HG02973 (cell line): ENCODE data around the gene KATNBL1.

Experiments
- ATAC-seq: cut with Tn5 transposase; IDR thresholded peaks from one replicate; pipeline ENCODE4 v1.9.1; 2021; ENCODE audit warnings: moderate library complexity; ENCODE audit not compliant: unreplicated experiment

KATNBL1 gene, protein sequence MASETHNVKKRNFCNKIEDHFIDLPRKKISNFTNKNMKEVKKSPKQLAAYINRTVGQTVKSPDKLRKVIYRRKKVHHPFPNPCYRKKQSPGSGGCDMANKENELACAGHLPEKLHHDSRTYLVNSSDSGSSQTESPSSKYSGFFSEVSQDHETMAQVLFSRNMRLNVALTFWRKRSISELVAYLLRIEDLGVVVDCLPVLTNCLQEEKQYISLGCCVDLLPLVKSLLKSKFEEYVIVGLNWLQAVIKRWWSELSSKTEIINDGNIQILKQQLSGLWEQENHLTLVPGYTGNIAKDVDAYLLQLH

DNA sequence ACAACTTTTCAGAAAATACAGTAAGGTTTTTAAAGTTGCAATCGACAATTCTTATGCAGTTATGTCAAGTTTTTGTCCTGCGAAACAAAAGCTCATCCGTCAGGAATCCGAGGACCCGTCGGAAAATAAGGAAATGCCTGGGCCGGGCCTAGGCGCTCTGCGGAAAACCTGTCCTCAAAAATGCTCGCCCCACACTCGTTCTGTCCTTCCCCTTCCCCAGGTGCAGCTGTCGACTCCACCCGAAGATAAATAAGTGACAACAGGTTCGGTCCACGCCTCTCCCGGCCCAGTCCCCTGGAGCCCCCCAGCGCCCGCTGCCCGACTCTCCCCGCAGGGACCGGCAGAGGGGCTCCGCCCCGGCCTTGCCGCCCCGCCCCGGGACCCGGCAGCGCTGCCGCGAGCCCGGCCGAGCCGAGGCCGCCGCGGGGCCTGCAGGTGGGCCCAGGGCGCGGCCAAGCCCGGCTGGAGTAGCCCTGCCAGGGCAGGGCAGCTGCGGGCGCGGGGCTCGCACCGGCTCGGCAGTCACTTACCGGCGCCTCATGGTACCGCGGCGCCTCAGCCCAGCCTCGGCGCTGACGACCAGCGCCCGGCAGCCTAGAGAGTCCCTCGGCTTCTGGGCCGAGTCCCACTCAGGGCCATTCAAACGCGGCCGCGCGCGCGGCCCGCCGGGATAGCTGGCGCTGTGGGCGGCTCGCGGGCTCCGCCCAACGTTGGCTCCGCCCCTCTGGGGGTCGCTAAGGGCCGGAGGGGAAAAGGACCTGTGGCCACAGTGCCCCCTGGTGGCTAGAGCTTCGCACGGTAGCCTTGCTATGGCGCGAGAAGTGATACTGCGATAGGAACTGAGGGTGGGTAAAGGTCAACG is at the start of gene KATNBL1:
Gene KATNBL1, minus strand, starts transcription at position 676 of the 862 bp plus-strand sequence. CDS start 46,420 bp downstream, outside the sequence.
- peak; percentile 85 for ATAC-seq

DNA sequence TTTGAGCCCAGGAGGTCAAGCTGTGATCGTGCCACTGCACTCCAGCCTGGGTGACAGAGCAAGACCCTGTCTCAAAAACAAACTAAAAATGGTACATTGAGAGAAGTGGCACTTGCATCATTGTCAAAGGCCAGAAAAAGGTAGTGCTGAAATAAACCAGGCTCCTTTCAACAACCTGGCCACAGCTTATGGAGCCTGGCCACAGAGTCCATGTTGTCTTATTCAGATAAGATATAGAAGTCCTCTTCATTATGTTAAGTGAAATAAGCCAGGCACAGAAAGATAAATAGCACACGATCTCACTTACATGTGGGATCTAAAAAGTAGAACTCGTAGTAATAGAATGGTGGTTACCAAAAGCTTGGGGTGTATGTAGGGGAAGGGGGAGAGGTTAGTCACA is 49.7 kb upstream of the KATNBL1 start:
- no peak for ATAC-seq

DNA sequence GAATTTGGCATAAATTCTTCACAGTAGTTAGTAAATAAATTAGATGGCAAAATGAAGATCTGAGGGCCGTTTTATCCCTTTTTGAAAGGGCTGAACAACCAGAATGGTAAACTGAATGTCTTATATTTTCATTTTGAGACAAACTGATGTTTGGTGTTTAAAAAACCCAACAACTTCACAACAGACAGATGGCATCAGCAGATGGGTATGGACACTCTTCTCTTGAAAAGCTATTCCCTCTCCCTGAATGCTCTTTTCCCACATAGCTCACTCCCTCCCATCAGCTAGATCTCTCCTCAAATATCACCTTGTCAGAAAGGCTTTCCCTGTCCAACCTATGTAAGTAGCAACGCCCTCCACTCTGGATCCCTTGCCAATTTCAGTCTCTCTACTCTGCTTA is 48.3 kb upstream of the KATNBL1 start:
- no peak for ATAC-seq

DNA sequence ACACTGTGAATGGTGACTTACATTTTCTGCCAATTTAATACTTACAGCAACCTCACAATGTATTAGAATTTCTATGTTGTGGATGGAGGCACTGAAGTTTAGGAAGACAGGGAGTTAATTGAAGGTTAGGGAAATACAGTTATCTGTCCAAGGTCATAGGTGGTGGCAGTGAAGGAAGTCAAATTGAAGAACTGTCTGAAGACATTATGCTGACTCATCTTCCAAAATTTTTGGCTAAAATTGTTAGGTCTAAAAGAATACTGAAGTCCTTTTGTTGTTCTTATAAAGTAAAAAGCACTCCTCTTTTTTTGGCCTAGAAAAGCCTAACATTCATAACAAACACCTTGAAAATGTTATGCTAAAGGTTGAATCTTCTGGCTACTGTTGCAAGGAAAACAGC is 42.6 kb upstream of the KATNBL1 start:
- ATAC-seq, result no peak

DNA sequence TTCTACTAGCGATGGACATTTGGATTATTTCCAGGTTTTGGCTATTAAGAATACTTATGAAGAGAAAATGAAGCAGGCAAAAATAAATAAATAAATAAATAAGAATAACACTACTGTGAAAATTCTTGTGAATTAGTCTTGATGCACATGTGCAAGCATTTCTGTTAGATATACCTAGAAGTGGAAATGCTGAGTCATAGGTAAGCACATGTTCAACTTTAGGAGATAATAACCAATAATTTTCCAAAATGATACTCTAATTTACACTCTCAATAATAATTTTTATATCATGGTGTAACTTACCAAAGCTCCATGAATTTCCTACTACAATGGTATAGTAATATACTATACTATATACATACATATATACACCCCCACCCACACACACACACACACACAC is 38.3 kb upstream of the KATNBL1 start:
- ATAC-seq, result no peak

DNA sequence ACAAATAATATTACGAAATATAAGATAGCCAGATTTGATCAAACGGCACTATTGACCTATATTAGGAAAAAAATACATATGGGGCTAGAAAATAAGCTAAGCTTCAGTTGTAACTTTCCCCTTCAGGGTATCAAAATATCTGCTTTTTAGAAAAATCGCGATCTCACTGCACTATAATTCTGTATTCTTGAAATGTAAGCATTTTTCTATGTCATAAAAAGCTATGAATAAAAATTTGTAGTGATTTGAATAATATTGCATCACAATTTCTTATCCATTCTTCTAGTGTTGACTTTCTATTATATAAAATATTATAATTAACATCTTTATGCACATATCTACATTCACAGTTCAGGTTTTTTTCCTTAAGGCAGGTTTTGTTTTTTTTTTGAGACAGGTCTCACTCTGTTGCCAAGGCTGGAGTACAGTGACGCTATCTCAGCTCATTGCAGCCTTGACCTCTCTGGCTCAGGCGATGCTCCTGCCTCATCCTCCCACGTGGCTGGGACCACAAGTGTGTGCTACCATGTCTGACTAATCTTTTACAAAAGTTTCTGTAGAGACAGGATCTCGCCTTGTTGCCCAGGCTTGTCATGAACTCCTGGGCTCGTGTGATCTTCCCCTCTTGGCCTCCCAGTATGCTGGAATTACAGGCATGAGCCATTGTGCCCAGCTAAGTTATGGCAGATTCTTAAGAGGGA is 36.5 kb upstream of the KATNBL1 start:
- no peak for ATAC-seq

DNA sequence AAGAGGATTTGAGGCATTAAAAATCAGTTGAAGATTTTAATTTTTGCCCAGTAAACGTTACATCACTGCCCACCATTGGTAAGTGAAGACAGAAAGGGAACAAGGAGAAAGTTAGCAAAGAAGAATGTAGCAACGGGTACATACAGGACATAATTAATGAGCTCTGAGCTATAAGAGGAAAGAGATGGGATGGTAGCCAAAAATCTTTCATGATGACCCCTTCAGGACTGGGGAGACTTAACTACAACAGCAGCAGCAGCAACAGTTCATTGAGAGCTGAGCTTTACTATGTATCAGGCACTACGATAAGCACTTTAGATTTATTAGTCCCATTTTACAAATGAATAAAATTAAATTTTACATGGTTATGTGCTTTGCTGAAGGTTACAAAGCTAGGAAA is 33.3 kb upstream of the KATNBL1 start:
- ATAC-seq, result no peak

DNA sequence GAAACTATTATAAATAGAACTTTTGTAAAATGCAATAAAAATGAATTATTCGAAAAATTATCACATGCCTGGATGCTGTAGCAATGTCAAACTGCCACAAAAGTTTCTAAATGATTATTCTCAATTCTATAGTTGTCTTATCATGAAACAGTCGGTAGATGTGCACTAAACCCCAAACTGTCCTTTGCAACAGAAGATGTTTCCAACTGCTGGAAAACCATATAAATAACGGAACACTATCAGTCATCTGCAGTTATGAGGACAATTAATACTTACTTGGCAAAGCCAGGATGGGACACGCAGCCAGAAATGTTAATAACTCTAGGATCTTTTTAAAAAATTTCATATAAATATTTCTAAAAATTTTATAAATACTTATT is 32.4 kb upstream of the KATNBL1 start:
- no peak for ATAC-seq

DNA sequence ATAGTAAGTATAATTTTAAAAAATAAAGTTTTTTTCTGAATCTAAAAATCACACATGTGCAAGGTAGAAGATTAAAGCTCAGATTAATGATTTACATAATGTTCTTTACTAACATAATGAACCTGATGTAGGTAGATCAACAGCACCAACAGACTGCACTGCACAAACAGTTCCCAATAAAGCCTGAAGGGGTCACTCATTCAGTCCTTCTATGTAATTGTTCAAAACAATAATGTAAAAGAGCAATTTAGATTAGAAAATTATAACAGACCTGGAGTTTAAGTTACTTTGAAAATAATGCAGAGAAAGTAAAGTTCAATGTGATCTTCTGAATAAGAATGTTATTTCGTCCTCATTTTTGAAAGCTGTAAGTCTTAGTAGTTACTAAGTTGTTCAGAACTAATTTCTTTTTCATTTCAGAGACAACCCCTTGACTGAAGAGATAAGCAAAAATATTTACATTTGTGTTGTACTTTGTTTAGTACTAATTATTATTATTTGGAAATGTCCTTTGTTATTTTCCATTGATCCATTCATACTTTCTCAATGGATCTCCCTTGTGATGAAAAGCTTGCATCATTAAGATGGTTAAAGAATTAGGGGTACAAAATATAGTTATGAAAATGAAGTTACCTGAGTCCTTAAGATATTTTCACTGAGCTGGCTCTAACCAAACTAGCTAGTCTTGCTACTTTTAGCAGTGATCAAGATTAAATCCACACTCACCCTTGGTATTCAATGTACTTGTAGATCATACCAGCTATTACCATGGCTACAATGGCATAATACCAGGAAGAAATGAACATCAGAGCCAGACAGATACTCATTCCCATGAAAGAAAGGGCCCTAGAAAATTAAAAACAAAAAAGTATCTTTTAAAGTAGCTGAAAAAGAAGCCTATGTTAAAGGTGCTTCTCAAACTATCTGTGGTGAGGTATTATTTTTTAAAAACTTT is 31.8 kb upstream of the KATNBL1 start:
- peak; percentile 67 for ATAC-seq

DNA sequence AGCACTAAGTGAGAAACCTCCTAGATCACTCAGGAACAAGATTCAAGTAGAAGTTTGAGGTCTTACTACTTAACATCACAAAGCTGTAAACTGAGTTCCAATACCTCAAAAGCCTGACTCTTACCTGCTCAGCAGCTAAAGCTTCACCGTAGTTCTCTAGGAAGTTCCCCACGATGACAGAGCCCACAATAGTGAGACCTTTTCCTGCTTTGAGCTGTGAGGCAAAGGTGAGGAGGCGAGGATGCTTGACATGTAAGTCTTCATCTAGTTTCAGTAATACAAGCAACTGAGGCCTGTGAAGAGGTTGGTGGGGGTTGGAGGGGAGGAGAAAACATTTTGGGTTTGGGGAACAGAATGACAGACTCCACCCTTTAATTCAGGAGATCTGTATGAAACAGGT is 30.6 kb upstream of the KATNBL1 start:
- no peak for ATAC-seq

DNA sequence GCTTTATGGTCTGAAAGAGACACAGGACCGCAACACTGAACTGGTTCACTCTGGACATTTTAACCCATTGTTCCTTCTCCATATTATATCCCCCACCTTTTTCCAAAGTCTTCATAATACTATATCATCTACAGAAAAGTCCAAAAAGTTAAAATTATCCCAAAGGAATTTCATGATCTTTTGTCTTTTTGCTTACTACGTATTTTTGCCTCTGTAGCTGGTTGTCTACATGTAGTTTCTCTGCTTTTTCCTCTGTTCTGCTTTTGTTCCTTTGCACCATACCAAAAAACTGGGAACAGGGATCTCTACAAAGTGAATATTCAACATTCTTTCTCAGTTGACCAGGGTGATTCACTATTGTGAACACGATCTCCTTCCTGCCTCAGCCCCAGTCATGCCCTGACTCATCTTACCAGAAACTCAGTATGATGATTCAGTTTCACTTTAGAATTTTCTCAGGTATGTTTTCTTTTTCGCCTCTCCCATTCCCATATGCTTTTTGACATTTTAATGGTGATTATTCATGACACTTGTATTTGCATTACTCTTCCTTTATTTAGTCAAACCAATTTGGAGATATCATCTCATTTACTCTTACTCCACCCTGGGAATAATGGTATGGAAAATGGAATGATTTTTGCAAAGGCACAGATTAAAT is 29.4 kb upstream of the KATNBL1 start:
- no peak for ATAC-seq

DNA sequence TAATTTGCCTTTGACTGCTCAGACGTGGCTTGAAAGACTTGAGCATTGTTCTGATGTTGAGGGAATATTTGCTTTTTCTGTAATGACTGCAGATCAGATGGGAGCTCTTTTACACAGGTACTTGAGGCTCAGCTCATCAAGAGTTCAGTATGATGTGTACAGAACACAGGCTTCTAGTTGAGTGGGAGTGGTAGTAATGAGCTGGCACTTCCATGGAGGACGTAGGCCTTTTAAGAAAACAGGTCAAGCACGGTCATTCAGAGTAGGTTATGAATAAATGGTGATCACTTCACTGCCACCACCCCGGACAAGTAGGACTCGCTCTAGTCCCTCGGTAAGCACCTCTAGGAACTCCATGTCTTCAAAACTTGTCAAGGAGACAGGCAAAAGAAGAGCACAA is 23.7 kb upstream of the KATNBL1 start:
- ATAC-seq, result no peak

DNA sequence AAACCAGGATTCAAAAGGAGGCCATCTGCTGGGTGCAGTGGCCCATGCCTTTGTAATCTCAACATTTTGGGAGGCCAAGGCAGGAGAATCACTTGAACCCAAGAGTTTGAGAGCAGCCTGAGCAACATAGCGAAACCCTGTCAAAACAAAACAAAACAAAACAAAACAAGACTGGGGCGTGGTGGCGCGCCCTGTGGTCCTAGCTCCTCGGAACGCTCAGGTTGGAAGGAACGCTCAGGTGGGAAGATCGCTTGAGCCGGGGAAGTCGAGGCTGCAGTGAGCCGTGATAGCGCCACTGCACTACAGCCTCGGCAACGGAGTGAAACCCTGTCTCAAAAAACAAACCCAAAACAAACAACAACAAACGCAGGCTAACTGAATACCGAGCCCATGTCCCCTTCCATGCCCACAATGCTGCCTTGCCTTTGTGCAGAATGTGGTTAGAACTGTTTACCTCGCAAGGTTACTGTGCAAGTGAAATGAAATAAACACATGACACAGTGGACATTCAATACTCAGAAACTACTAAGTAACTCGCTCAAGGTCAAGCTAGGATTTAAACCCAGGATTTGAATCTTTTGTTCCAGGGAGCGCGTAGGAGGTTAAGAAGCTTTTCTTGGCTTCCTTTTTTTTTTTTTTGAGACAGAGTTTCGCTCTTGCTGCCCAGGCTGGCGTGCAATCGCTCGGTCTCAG is 14.2 kb upstream of the KATNBL1 start:
- no peak for ATAC-seq

DNA sequence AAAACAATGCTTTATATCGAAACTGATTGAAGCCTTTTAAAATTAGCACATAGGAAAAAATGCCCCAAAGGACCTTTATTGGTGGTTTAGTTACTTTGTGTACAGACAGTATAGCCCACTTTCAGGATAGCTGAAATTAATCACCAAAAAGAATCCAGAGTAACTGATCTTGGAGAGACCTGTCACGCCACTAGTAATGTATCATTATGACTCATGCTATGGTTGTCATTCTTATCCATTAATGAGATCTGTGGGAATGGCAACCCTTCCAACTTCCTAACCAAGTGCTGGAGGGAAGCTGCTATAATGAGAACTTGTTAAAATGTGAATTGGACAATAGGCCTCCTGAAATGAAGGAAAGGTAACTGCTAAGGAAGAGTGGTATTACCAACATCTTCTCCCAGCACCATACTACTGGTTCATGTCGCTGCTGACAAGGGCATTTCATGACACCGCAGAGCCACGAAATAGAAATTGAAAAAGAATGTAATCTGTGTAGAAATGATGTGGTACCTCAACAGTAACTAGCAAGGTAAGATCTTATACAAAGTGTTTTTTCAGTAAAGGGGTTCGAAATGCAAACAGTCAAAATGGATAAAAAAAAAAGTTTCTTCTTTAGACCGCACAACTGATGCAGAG is 7.8 kb upstream of the KATNBL1 start:
- no peak for ATAC-seq

DNA sequence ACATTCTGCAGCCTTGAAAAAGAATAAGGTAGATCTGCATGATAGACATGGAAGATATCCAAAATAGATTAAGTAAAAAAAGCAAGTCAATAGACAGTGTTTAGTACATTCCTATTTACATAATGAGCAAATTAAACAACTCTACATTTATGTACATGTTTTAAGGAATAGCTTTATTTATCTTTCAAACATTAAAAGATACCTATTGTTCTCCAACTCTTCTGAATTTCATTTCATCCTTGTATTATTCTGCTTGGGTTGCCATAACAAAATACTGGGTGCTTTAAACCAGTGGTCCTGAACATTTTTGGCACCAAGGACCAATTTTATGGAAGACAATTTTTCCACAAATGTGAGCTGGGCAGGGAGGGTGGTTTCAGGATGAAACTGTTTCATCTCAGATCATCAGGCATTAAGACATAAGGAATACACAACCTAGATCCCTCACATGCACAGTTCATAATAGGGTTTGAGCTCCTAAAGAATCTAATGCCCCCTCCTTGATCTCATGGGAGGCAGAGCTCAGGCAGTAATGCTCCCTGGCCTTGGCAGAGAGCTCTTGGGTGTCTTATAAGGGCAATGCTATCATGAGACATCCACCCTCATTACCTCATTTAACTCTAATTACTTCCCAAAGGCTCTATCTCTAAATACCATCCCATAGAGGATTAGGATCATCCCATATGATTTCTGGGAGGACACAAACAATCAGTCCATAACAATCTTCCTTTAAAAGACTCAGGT is 6.8 kb upstream of the KATNBL1 start:
- ATAC-seq, result no peak

DNA sequence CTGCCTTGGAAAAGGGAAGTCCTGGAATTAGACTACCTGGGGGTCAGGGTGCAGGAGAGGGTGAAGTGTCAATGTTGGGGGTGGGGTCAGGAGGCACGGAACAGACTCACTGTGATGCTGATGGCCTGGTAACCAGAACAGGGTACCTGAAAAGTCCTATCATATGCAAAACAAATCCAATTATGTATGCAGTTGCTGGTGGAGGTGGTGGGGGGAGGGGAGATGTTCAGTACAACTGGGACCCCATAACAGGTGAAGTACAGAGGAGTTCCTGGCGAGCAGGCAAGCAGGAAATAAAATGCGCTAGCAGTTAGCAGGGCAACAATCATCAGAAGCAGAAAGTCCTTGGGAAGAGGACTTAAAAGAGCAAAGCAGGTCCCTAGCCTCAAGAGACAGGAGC is 4.2 kb upstream of the KATNBL1 start:
- ATAC-seq, result no peak

DNA sequence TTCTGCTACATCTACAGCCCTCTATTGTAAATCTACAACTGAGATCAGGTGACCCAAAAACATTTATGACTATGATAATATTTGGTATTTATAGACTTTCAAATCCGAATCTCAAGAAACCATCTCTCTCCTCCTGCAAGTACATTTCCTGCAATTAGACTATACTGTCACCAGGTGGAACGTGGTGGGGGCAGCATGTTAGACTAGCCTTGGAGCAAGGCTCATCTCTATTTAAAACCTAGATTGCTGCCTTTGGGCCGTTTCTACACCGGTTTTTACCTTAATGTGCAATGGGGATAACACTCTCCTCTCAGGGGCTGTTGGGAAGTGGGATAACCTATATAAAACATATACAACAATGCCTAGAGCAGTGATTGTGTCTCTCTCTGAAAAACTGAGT is 3.8 kb upstream of the KATNBL1 start:
- no peak for ATAC-seq

DNA sequence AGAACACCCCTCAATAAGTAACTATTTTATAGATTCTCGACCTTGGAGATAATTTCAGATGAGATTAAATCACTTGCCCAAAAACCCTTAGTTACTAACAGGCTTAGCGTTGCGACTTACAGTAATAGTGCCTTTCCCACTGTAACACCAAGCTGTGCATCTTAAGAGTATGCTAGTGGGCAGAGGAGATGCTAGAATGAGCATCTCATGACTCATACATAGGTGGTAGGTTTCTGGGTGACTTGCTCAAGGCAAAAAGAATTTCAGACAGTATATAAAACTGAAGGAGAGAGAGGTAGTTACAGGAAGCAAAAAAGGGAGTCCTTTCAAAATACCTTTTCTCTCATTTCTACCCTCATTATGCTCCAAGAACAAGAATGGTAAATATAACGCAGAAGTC is 3.9 kb downstream of the KATNBL1 start:
- no peak for ATAC-seq
